LNCAP (cell line): ENCODE measurements around the gene POPDC2.

Source experiments
- TF ChIP-seq, protein P1 (sequence below): fragments of 450-650 bp; IDR thresholded peaks from 2 replicates; pipeline ENCODE4 v1.5.1; 2017; ENCODE audit warnings: mild to moderate bottlenecking

The POPDC2 gene

DNA sequence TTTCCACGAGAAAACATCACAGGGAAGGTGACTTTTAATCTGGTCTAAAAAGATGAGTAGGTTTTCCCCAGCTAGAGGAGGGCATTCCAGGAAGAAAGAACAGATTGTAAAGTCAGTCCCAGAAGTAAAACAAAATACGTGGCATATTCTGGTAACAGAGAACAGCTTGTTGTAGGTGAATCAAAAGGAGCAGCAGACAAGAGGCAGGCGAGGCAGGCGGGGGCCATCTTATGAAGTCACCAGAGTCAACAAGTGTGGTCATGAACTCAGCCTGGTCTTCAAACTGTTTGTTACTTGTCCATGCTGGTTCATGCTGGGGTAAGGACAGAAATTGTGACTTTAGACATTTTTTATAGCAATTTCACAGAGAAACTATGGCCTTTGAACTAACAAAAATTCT is 4.0 kb upstream of the POPDC2 start:
- TF ChIP-seq, protein P1, sequence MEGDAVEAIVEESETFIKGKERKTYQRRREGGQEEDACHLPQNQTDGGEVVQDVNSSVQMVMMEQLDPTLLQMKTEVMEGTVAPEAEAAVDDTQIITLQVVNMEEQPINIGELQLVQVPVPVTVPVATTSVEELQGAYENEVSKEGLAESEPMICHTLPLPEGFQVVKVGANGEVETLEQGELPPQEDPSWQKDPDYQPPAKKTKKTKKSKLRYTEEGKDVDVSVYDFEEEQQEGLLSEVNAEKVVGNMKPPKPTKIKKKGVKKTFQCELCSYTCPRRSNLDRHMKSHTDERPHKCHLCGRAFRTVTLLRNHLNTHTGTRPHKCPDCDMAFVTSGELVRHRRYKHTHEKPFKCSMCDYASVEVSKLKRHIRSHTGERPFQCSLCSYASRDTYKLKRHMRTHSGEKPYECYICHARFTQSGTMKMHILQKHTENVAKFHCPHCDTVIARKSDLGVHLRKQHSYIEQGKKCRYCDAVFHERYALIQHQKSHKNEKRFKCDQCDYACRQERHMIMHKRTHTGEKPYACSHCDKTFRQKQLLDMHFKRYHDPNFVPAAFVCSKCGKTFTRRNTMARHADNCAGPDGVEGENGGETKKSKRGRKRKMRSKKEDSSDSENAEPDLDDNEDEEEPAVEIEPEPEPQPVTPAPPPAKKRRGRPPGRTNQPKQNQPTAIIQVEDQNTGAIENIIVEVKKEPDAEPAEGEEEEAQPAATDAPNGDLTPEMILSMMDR, result no peak

DNA sequence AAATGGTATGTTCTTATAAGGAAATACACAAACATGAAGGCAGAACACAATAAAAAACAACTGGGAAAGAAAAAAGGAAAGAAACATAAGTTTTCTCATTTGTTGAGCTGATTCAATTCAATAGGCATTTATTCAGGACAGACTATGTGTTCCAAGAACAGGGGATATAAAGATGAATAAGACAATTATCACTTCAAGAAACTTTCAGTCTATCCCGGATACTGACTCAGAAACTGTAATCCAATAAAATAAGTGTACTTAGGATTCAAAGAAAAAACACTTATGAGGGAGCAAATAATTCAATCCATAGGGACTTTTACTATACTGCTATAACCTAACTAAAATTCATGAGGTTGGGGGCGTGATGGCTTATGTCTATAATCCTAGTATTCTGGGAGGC is 3.5 kb upstream of the POPDC2 start:
- TF ChIP-seq, protein P1, result no peak

DNA sequence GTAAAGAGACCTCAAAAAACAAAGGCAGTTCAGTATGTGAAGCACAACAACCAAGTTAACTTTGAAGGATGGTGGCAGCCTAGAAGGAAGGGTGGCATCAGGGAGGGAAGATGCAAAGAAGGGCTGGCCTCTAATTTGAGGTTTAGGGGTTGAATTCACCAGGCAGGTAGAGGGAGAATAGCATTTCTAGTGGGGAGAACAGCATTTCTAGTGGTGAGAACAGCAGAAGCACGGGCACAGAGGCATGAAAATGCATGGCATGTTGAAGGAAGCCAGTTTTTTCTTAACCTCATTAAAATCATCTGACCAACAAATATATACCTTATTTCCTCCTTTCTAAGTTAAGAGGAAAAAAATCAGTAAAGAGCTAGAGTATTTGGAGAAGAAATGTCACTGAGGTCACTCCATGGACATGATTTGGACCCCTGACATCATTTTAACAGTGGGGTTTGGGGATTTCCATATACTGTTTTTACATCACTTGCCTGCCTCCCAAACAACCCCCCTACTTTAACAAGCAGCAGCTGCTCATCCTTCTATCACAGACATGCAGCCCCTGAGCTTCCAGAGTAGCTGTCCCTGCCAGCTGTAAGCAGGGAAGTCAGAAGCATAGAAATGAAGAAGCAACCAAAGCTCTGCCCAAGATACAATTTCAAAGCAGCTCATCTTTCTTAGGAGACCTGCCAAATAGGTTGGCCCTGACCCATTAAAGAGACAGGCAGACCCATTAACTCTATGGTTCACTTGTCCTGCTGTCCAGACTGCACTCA is 2.4 kb upstream of the POPDC2 start:
- TF ChIP-seq, protein P1, result no peak

DNA sequence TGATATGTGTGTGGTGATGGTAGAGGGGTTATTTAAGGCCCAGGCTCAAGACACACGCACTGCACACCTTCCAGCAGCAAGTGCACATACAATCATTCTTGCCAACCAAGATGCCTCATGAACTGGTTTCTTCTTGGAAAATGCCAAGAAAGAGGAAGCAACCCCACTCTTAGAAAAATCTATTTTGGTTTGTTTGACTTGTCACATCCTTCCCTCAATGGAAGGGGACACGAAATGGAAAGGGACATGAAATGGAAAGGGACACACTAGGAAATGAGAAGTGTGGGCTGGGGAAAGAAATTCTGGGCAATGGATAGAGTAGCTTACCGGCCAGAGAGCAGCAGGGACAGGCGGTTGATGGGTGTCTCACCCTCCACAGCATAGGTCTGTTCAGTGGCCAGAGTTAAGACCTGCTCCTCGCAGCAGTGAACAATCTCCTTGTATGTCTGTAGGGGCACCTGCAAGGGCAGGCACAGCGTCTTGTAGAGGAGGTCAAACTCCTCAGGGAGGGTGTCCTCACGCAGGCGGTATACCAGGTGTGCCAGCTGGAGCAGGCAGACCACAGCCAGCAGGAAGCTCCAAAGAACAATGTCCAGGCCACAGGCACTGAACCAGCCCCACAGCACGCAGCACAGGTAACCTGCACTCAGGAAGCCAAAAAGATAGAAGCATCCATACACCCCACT is 640 bp downstream of the POPDC2 start:
- TF ChIP-seq, protein P1, result no peak

DNA sequence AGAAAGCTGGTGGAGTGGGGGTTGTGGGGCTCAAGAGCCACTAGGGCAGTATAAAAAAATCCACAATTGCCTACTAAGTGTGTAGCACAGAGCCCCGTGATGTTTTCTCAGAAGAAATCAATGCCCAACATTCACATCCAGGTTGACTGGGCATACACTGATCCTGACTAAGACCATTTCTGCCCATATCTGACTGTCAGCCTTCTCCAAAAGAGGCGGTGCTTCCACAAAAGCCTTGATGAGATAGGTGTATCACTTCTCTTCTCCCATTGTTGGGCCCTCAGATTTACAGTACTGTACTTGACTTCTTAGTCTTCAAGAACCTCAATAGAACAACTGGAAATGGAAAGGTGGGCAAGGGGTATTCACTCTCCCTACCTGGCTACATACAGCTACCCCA is 1.4 kb downstream of the POPDC2 start:
- TF ChIP-seq, protein P1, result no peak

DNA sequence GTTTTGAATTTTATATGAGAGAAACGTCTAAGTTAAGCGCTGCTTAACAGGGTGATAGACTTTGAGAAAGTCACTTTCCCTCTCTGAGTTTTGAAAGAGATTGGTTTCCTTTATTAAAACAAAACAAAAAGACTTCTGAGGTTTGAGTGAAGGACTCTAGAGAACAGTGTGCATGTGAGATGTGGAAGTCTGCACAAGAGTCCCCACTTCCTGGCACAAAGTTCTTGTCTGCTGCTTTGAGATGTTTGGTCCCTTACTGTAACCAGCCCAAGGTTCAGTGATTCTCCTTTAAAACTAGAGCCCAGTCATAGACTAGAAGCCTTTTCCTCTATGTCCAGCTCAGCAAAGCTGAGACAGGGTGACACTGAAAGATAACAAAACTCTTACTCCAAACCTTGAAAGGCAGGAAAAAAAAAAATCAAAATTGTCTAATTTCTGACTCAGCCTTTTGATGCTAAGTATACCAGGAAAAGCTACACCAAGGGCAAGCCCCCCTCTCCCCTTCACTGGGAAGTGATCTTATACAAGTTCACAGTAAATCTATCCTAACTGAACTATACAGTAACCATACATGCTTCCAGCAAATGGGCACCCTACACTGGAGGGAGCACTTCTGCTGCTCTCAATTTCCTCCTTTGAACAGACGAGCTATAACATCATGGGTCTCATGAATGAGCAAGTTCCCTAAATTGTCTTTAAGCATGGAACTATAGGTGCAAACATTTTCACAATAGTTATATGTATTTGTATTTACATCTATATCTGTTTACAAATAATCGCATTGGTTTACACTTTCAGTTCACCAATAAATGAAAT is 2.3 kb downstream of the POPDC2 start:
- TF ChIP-seq, protein P1, result no peak

DNA sequence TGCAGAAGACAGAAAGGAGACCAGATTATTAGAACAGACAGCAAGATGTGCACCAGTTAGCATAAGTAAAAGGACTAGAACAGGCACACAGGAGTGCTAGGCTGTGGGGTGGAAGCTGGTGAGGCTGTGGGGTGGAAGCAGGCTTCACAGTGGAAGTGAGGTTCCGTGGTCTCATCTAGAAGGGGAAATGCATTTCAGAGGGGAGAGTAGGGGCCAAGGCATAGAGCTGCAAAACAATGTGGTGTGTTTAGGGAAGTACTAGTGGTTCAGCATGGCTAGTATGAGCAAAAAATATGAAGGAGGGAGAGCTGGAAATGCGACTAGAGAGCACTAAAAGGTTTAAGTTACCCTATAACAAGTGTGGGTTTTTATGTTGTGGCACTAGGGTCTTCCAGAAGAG is 6.5 kb downstream of the POPDC2 start:
- TF ChIP-seq, protein P1, result no peak
